Measurements from ENCODE around the gene TASP1. TPM values are rescaled to one million over a fixed set of nuclear protein-coding genes. Genes with fewer than 3 reads are reported as not detected.
"Not testable (repeated sequence)": the region's sequence is repeated elsewhere in the genome, so short reads cannot be mapped to it uniquely, and the experiment has no call there.

TASP1 gene
- total RNA-seq, 1 donor from 2014 or later = 22.8 TPM

DNA sequence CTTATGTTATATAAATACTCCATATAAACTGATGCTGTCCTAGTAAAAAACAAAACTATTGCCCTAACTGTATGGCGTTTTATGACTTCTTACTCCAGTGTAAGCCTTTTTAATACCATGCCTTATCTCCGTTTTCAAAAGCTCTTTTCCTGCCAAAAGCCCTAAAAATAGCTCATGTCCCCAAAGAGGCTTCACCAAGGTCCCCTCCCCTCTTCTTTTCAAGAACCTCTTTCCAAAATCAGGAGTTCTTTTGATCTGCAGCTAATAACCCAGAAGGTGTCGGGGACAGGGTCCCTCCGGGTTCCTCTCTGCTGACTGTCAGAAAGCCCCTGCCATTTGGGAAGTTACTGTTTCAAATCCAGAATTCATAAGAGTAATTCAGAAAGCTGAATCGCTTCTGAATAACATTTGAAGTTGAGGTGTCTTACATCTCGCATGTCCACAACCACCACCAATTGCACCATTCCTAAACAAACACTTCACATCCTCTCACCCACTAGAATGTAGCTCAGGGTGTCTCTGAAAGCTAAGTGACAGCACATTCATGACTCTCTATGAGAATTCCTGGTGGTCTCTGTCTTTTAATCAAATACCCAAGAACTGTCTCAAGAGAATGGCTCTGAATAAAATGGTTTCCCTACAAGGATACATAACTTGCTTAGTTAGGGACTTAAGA, 13.3 kb downstream of the TASP1 start:
- peak overlapping the region; percentile 18 for H3K4me3 Mint-ChIP-seq
- no peak for TF ChIP-seq CTCF (IDR thresholded peaks at IDR 0.05; ENCODE audit: unreplicated experiment)
- no peaks in the 10 kb centered on the region for H3K27me3 Mint-ChIP-seq (ENCODE audit: low read depth)
- H3K4me1 Mint-ChIP-seq = peaks cover 20% of the 10 kb centered on the region
- peaks cover 22% of the 10 kb centered on the region for H3K36me3 Mint-ChIP-seq
- H3K9me3 Mint-ChIP-seq = no peaks in the 10 kb centered on the region
- no peak for DNase-seq (ENCODE audit: low spot score in 2 of 2, unreplicated experiment in 2 of 2)
- H3K27ac Mint-ChIP-seq = peak overlapping the region; percentile 58

DNA sequence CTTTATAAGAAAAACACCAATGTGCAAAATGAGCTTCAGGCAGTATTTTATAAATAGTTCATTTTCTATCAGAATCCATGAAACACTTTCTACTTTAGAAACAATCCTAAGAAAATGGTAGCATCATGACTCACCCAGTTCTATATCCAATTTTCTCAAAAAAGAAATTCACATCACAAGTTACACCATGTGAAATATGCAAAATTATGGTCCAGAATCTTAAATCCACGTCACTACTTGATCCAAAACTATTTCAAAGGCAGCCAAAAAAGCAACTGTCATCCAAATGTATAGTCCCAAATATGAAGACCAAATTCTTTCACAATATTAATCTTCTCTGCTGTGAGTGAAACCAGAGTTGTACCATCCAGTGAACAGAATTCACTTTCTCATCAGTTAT, 19.3 kb downstream of the TASP1 start:
- not testable (repeated sequence) for H3K4me3 Mint-ChIP-seq

DNA sequence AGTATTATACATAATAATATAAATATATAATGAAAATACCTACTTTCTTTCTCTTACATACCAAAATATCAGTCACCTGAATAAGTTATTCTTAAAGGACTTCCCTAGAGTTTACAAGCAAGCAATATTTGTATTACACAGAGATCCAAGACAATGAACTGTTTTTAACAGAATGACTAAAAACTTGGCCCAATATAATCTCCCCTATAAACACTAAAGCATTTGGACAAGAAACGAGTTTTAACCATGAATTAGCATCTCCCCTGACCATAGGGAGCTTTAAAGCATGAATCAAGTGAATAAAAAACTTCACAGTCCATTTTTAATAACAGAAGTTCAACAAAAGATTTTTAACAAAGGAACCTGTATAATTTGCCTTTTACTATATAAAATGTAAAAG, 20.3 kb downstream of the TASP1 start:
- H3K4me3 Mint-ChIP-seq = not testable (repeated sequence)

More for the DNA sequence above, 19.3 kb downstream of the TASP1 start:
- not testable (repeated sequence) for DNase-seq (ENCODE audit: low spot score in 2 of 2, unreplicated experiment in 2 of 2); H3K27me3 Mint-ChIP-seq (ENCODE audit: low read depth); H3K9me3 Mint-ChIP-seq; H3K27ac Mint-ChIP-seq
- Mint-ChIP-seq H3K36me3 (peaks cover 12% of the 10 kb centered on the region), H3K4me1 (peaks cover 21% of the 10 kb centered on the region)

DNA sequence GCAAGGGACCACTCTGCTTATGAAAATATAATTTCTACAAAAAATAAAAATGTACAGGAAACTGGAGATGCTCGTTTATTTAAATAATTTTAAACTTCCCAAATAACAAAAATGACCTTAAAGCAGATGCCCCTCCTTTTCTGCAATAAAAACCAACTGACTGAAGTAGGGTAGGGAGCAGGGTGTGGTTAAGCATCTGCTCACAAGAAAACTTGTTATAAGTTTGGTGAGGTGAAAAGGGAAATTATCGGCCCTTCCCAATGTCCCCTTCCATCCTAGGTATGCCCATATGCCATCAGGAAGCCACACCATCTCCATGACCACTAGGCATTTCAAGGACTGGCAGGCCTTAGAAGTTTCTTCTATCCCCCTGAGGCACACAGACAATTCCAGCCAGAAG, 21.1 kb downstream of the TASP1 start:
- H3K9me3 Mint-ChIP-seq; H3K4me3 Mint-ChIP-seq; H3K27me3 Mint-ChIP-seq (ENCODE audit: low read depth); H3K27ac Mint-ChIP-seq; H3K36me3 Mint-ChIP-seq; DNase-seq (ENCODE audit: low spot score in 2 of 2, unreplicated experiment in 2 of 2): not testable (repeated sequence)
- H3K4me1 Mint-ChIP-seq = peaks cover 36% of the 10 kb centered on the region

More for the DNA sequence above, 20.3 kb downstream of the TASP1 start:
- H3K27ac Mint-ChIP-seq; DNase-seq (ENCODE audit: low spot score in 2 of 2, unreplicated experiment in 2 of 2); H3K27me3 Mint-ChIP-seq (ENCODE audit: low read depth); H3K9me3 Mint-ChIP-seq: not testable (repeated sequence)
- Mint-ChIP-seq H3K36me3 (peaks cover 12% of the 10 kb centered on the region), H3K4me1 (peaks cover 29% of the 10 kb centered on the region)

GRCh38 chr20:13616713-13617112, 22.0 kb downstream of the TASP1 start:
- not testable (repeated sequence) for H3K27me3 Mint-ChIP-seq (ENCODE audit: low read depth); H3K9me3 Mint-ChIP-seq; H3K36me3 Mint-ChIP-seq; H3K4me3 Mint-ChIP-seq; DNase-seq (ENCODE audit: low spot score in 2 of 2, unreplicated experiment in 2 of 2)
- Mint-ChIP-seq H3K4me1 (peaks cover 37% of the 10 kb centered on the region), H3K27ac (peak overlapping the region; percentile 25)

DNA sequence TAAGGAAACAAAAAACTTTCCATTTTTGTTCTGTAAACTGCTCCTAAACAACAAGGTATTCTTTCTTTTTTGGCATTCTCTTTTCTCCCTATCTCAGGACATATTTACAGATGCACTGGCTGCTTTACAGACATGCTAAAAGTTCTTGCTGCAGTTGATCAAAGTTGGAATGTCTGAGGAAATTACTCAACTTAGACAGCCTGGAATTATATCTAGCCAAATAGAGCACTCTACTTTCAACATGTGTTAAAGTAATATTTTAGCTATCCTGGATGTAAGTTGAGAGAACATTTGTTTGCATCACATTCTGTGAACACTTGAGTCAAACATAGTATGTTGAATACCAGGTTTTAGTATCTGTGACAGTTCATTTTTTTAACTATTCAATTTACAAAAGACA, 24.8 kb downstream of the TASP1 start:
- DNase-seq (ENCODE audit: low spot score in 2 of 2, unreplicated experiment in 2 of 2) = no peak
- Mint-ChIP-seq H3K4me3 (no peak overlapping the region), H3K4me1 (peaks cover 37% of the 10 kb centered on the region), H3K27me3 (ENCODE audit: low read depth) (no peaks in the 10 kb centered on the region), H3K9me3 (no peaks in the 10 kb centered on the region), H3K27ac (peak overlapping the region; percentile 60), H3K36me3 (peaks cover 13% of the 10 kb centered on the region)
- no peak for TF ChIP-seq CTCF (IDR thresholded peaks at IDR 0.05; ENCODE audit: unreplicated experiment)

- no peak for TF ChIP-seq CTCF (IDR thresholded peaks at IDR 0.05; ENCODE audit: unreplicated experiment)
- Mint-ChIP-seq H3K4me1 (peaks cover 31% of the 10 kb centered on the region), H3K9me3 (no peaks in the 10 kb centered on the region), H3K36me3 (peaks cover 22% of the 10 kb centered on the region), H3K27ac (no peak overlapping the region), H3K4me3 (no peak overlapping the region), H3K27me3 (ENCODE audit: low read depth) (no peaks in the 10 kb centered on the region)
- DNase-seq (ENCODE audit: low spot score in 2 of 2, unreplicated experiment in 2 of 2) = no peak
Observed at GRCh38 chr20:13611611-13612125, 27.1 kb downstream of the TASP1 start.

Measured in mesothelial cell of epicardium (in vitro differentiated cells).